GM19025 (cell line): ENCODE measurements around the gene RPL13A.
"Not testable (repeated sequence)": the region's sequence is repeated elsewhere in the genome, so short reads cannot be mapped to it uniquely, and the experiment has no call there.

ENCODE experiments used
- ATAC-seq: cut with Tn5 transposase; IDR thresholded peaks from one replicate; pipeline ENCODE4 v1.9.1; 2021; ENCODE audit warnings: mild to moderate bottlenecking, low read depth, moderate library complexity; ENCODE audit not compliant: unreplicated experiment

Gene RPL13A

GRCh38 chr19:49487277-49488045 is at the start of gene RPL13A:
Gene RPL13A (plus strand): TSS chr19:49487608. CDS start chr19:49487630, 22 bp downstream.
- peak; percentile 94 for ATAC-seq

- no peak for ATAC-seq
Measured at GRCh38 chr19:49438261-49438660, 49.1 kb upstream of the RPL13A start.

DNA sequence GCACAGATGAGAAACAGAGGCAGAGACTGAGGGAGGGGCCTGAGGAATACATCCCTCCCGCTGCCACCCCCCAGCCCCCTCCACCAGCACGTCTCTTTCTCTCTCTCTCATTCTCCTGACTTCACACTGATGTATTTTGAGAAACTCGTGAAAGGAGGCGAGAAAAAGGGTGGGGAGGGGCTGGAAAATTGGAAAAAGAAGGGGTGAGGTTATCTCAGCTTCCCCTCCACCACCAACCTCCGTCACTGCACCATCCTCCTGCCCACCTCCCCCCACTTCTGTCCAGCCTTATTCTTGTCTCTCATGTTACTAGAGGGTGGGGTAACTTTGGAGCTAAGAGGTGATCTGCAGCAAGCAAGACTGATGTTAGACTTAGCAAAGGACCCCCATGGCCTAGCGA is 47.6 kb upstream of the RPL13A start:
- ATAC-seq, result no peak

DNA sequence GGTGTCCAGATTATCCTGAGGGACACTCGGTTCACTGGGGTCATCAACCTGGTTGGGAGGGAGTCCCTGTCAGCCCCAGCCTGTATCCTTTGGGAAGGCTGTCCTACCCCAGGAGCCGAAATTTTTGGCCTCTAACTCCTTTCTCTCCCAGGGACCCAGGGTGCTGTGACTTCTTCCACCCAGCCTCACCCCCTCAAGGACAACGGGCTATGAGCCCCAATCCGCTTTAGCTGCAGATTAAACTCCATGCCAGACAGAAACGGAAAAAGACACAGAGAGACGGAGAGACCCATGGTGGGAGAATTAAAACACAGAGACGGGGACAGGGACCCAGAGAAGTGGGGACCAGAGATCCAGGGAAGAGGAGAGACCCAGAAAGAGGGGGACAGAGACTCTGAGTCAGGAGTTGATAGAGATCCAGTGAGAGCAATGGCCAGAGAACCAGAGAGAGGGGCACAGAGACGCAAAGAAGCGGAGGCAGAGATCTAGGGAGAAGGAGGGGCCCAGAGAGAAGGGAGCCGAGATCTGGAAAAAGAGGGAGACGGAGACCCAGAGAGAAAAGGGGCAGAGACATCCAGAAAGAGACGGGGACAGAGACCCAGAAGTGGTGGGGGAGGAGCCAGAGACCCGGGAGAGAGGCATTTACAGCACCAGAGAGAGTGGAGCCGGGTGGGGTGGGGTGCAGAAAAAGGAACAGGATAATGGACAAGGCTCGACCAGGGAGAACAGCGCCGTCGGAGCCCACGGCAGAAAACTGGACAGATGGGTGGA is 46.8 kb upstream of the RPL13A start:
- ATAC-seq, result no peak

GRCh38 chr19:49441210-49441959 is 46.0 kb upstream of the RPL13A start, which contains the start of gene SLC17A7:
Gene SLC17A7 (minus strand): TSS chr19:49441527. CDS start chr19:49441379, 148 bp downstream.
- no peak for ATAC-seq

DNA sequence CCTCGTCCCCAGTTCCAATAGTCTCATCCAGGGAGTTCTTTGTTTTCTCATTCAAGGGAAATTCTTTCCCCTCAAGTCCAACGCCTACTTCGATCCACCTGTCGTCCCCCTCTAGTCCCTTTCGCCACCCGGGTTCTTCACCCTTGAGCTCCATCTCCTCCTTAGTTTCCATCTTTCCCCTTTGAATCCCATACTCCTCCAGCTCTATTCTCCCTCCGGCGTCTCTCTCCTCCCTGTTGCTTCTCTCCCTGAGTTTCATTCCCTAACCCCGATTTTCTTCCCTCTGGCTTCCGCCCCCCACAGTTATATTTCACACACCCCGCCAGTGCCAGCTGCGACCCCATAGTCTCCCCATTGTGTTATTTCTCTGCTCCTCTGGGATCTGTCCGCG is 45.5 kb upstream of the RPL13A start:
- ATAC-seq, result no peak

DNA sequence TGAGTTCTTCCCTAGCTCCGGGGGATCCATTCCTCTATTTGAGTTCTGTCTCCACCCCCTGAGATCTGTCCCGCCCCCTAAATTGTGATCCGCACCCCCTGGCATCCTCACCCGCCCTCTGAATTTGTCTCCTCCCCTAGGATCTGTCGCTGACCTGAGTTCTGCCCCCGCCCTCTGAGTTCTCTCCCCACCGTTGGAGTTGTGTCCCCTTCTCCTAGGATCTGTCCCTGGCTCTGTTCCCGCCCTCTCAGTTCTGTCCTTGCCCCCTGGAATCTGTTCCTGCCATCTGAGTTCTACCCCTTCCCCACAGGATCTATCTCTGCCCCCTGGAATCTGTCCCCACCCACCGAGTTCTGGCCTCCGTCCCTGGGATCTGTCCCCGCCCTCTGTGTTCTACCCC is 45.1 kb upstream of the RPL13A start:
- ATAC-seq, result no peak

- ATAC-seq, result no peak
Measured at GRCh38 chr19:49442771-49443365, 44.5 kb upstream of the RPL13A start.

GRCh38 chr19:49443366-49444099 is 43.9 kb upstream of the RPL13A start:
- peak; percentile 73 for ATAC-seq

DNA sequence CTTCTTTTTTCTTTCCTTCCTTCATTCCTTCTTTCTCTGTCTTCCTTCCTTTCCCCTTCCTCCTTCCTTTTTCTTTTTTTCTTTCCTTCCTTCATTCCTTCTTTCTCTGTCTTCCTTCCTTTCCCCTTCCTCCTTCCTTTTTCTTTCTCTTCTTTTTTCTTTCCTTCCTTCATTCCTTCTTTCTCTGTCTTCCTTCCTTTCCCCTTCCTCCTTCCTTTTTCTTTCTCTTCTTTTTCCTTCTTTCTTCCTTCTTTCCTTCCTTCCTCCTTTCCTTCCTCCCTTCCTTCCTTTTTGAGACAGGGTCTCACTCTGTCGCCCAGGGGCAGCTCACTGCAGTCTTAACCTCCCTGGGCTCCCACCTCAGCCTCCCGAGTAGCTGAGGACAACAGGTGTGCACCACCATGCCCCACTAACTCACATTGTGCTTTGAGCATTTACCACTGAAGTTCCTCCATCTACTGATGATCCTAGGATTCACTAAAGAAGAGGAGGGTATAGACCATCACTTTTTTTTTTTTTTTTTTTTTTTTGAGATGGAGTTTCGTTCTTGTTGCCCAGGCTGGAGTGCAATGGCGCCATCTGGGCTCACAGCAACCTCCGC is 43.2 kb upstream of the RPL13A start:
- not testable (repeated sequence) for ATAC-seq

- no peak for ATAC-seq
Measured at GRCh38 chr19:49445997-49446396, 41.4 kb upstream of the RPL13A start.

- ATAC-seq, result no peak
Measured at GRCh38 chr19:49447485-49448431, 39.6 kb upstream of the RPL13A start.

- no peak for ATAC-seq
Measured at GRCh38 chr19:49448432-49448786, 39.0 kb upstream of the RPL13A start.

- ATAC-seq, result no peak
Measured at GRCh38 chr19:49450405-49450804, 37.0 kb upstream of the RPL13A start.

DNA sequence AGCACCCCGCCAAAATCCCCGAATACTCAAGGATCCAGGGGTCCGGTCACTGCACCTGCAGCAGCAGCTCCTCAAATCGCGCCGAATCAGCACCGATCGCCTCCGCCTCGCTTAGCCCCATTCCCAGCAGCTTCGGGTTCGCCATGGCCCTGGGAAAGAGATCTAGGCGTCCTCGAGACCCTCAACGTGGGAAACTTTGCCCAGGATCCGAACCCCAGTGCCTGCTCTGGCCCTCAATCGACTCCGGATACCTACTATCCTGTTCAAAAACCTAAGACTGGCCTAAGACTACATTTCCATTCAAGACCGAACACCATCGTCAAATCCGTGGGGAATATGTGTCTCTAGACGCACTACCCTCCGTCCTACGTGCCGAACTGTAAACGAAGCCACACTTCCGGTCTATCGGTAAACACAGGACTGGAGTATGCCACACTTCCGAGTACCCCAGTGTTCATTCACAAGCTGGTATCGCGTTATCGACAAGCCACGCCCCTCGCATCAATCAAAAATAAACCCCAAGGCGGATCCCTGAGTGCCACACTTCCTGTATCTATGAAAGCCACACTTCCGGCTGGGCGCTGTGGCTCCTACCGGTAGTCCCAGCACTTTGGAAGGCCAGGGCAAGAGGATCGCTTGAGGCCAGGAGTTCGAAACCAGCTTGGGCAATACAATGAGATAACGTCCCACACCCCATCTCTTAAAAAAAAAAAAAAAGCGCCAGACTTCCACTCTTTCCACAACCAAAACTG is 35.8 kb upstream of the RPL13A start, which contains the start of gene PIH1D1:
Gene PIH1D1 (minus strand): TSS at position 385 of the 752 bp plus-strand sequence. CDS start 240 bp downstream, at position 145.
- peak; percentile 59 for ATAC-seq

DNA sequence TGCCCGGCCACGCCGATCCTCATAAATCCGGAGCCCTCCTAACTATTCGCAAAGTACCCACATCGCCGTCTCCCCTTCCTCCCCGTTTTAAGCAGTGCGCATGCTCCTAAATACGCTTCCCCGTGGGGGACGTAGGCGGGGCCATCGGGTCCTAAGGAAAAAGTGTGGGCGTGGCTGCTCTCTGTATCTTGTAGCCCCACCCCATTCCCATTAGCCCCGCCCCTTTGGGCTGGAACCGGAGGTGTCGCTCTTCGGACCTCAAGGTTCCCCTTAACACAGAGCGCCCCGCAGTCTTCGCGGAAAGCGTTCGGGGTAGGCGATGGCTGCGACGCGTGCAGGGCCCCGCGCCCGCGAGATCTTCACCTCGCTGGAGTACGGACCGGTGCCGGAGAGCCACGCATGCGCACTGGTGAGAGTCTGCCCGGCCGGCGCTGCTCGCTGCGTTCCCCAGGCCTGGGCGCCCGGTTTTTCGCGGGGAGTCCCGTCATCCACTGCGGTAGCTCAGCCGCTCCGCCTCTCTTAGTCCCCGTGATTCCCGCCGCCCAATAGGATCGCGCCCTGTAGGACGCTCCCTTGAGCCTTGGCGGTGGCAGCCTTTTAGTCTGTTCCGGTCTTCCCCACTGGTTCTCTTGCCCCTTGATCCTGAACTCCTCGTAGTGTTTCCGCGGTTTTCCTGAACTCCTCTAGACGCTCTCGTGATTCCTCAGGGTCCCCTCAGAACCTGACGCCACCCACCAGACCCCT is 34.2 kb upstream of the RPL13A start, which contains the start of gene ALDH16A1:
Gene ALDH16A1 (plus strand): TSS at position 213 of the 744 bp plus-strand sequence. CDS start 107 bp downstream, at position 320.
- peak; percentile 74 for ATAC-seq

GRCh38 chr19:49453757-49454240 is 33.6 kb upstream of the RPL13A start:
- no peak for ATAC-seq
